Stimulated activated CD8-positive, alpha-beta memory T cell treated with anti-CD3 and anti-CD28 coated beads, Interleukin-7, amount 100 ng/mL, for 48 hours (primary cell): ENCODE measurements around the gene CCN2.
"Not testable (repeated sequence)": the region's sequence is repeated elsewhere in the genome, so short reads cannot be mapped to it uniquely, and the experiment has no call there.

ENCODE experiments used
- DNase-seq, 2 donors: peaks; one replicate each; pipeline ENCODE4 v3.0.0-alpha.2; 2020; ENCODE audit warnings: low read depth in 1 of 2; ENCODE audit errors: extremely low read depth in 1 of 2

Gene CCN2

GRCh38 chr6:131911951-131912350 is 39.2 kb downstream of the CCN2 start:
- no peak for DNase-seq

- DNase-seq: no peak
These were observed 40.2 kb downstream of the CCN2 start for GRCh38 chr6:131910956-131911355.

GRCh38 chr6:131910219-131910589 is 41.0 kb downstream of the CCN2 start:
- DNase-seq: no peak

GRCh38 chr6:131909408-131910218 is 41.6 kb downstream of the CCN2 start:
- DNase-seq: peak; percentile 14 to 49

- not testable (repeated sequence) for DNase-seq
These were observed 42.4 kb downstream of the CCN2 start for GRCh38 chr6:131908787-131909186.

- DNase-seq: not testable (repeated sequence)
These were observed 47.4 kb downstream of the CCN2 start for GRCh38 chr6:131903734-131904133.

GRCh38 chr6:131901326-131901873 is 49.8 kb downstream of the CCN2 start:
- DNase-seq: not testable (repeated sequence)

- DNase-seq: no peak
These were observed 50.9 kb downstream of the CCN2 start for GRCh38 chr6:131900231-131900630.

GRCh38 chr6:131898718-131899117 is 52.5 kb downstream of the CCN2 start:
- no peak for DNase-seq
